HEK293 (cell line): ENCODE results near the gene CHMP1A.
A peak's percentile ranks its signal among the peaks of the same experiment; 100 is the strongest.

ENCODE experiments used
- CTCF ChIA-PET: fragments of 350-600 bp; formaldehyde crosslinking; extraction: SDS; loops from one replicate; lab custom pipeline; 2021; ENCODE audit warnings: antibody characterized with exemption; lab: Yijun Ruan, JAX
- POLR2A ChIA-PET: fragments of 300-600 bp; formaldehyde crosslinking; extraction: SDS; loops from one replicate; lab custom pipeline; 2020; ENCODE audit warnings: antibody characterized with exemption, inconsistent platforms; lab: Yijun Ruan, JAX
- H3K27ac ChIP-seq: fragments of 200-500 bp; sonication (Bioruptor generic); 2 replicates; pipeline ENCODE4 v1.5.1; 2014; ENCODE audit warnings: low read depth, low read length, control low read depth, inconsistent platforms; ENCODE audit errors: extremely low read depth
- H3K36me3 ChIP-seq, 2 experiments: fragments of 200-500 bp in 1 of 2; sonication (Bioruptor generic) in 1 of 2; 1 replicate in 1 of 2; 2 replicates in 1 of 2; pipeline ENCODE4 v1.5.1; 2014 to 2017; ENCODE audit warnings: inconsistent platforms in 2 of 2, low read length in 2 of 2; ENCODE audit not compliant: control insufficient read depth in 2 of 2, insufficient read depth in 1 of 2
- H3K4me1 ChIP-seq: fragments of 200-500 bp; sonication (Bioruptor generic); 2 replicates; pipeline ENCODE4 v1.5.1; 2014; ENCODE audit warnings: mild to moderate bottlenecking, low read length, inconsistent platforms; ENCODE audit not compliant: control insufficient read depth, insufficient read depth
- H3K4me3 ChIP-seq: 2 replicates; pipeline ENCODE4 v1.5.1; 2011; ENCODE audit warnings: low read depth, mild to moderate bottlenecking, control low read depth, low read length, moderate library complexity
- H3K9me3 ChIP-seq: fragments of 200-500 bp; sonication (Bioruptor generic); 2 replicates; pipeline ENCODE4 v1.5.1; 2014; ENCODE audit warnings: low read depth, low read length, inconsistent platforms; ENCODE audit not compliant: control insufficient read depth, insufficient read depth
- GLI4 ChIP-seq: fragments of 450-650 bp; formaldehyde crosslinking; IDR thresholded peaks from 2 replicates; pipeline ENCODE4 v1.5.1; 2016; ENCODE audit warnings: missing biosample characterization, missing genetic modification characterization
- HOXD13 ChIP-seq: sonication (generic); formaldehyde crosslinking; IDR thresholded peaks from 2 replicates; pipeline ENCODE4 v1.8.0; 2022; ENCODE audit warnings: missing genetic modification reagents, borderline replicate concordance
- KLF1 ChIP-seq: fragments of 450-650 bp; formaldehyde crosslinking; IDR thresholded peaks from 2 replicates; pipeline ENCODE4 v1.5.1; 2016; ENCODE audit warnings: missing biosample characterization, missing genetic modification characterization
- SP2 ChIP-seq: fragments of 450-650 bp; formaldehyde crosslinking; IDR thresholded peaks from 2 replicates; pipeline ENCODE4 v1.5.1; 2016; ENCODE audit warnings: missing biosample characterization, missing genetic modification characterization
- ZBTB10 ChIP-seq: fragments of 450-650 bp; formaldehyde crosslinking; IDR thresholded peaks from 2 replicates; pipeline ENCODE4 v1.5.1; 2016; ENCODE audit warnings: missing biosample characterization, missing genetic modification characterization
- ZBTB7A ChIP-seq: fragments of 450-650 bp; formaldehyde crosslinking; IDR thresholded peaks from 2 replicates; pipeline ENCODE4 v1.5.1; 2016; ENCODE audit warnings: low read depth, missing biosample characterization, missing genetic modification characterization
- ZIC2 ChIP-seq: fragments of 450-650 bp; formaldehyde crosslinking; IDR thresholded peaks from 2 replicates; pipeline ENCODE4 v1.5.1; 2016; ENCODE audit warnings: missing biosample characterization, missing genetic modification characterization
- ZNF175 ChIP-seq: fragments of 450-650 bp; formaldehyde crosslinking; IDR thresholded peaks from 2 replicates; pipeline ENCODE4 v1.5.1; 2016; ENCODE audit warnings: missing biosample characterization, missing genetic modification characterization
- ZNF280D ChIP-seq: fragments of 450-650 bp; formaldehyde crosslinking; IDR thresholded peaks from 2 replicates; pipeline ENCODE4 v1.5.1; 2016; ENCODE audit warnings: missing biosample characterization, missing genetic modification characterization
- ZNF341 ChIP-seq: fragments of 450-650 bp; formaldehyde crosslinking; IDR thresholded peaks from 2 replicates; pipeline ENCODE4; 2016; ENCODE audit warnings: low read depth, missing biosample characterization, missing genetic modification characterization
- ZNF354C ChIP-seq: fragments of 450-650 bp; formaldehyde crosslinking; IDR thresholded peaks from 2 replicates; pipeline ENCODE4 v1.5.1; 2016; ENCODE audit warnings: missing biosample characterization, missing genetic modification characterization, low read depth, borderline replicate concordance
- ZNF362 ChIP-seq: fragments of 450-650 bp; formaldehyde crosslinking; IDR thresholded peaks from 2 replicates; pipeline ENCODE4 v1.5.1; 2016; ENCODE audit warnings: missing biosample characterization, missing genetic modification characterization
- ZNF513 ChIP-seq: fragments of 450-650 bp; IDR thresholded peaks from 2 replicates; pipeline ENCODE4 v1.5.1; 2018; ENCODE audit warnings: missing biosample characterization, missing genetic modification characterization
- ZNF555 ChIP-seq: fragments of 450-650 bp; formaldehyde crosslinking; conservative IDR thresholded peaks from 2 replicates; pipeline ENCODE4 v1.5.1; 2017; ENCODE audit warnings: missing biosample characterization, mild to moderate bottlenecking, missing genetic modification characterization, inconsistent platforms
- ZNF580 ChIP-seq: fragments of 450-650 bp; formaldehyde crosslinking; IDR thresholded peaks from 2 replicates; pipeline ENCODE4 v1.5.1; 2016; ENCODE audit warnings: missing biosample characterization, missing genetic modification characterization
- ZNF692 ChIP-seq: fragments of 450-650 bp; formaldehyde crosslinking; IDR thresholded peaks from 2 replicates; pipeline ENCODE4 v1.5.1; 2016; ENCODE audit warnings: missing biosample characterization, missing genetic modification characterization
- ZNF76 ChIP-seq: fragments of 450-650 bp; formaldehyde crosslinking; IDR thresholded peaks from 2 replicates; pipeline ENCODE4; 2016; ENCODE audit warnings: low read depth, missing biosample characterization, missing genetic modification characterization, borderline replicate concordance

The CHMP1A gene

GRCh38 chr16:89639385-89639784 lies 18.1 kb downstream of the CHMP1A start:
- no peak for TF ChIP-seq ZNF513 (tag by site-specific recombination)
- TF ChIP-seq KLF1 (tag by site-specific recombination) = peak; percentile 82; the same call in 1 of the 2 replicates
- no peak for TF ChIP-seq ZNF76
- CTCF ChIA-PET = interaction anchor here (1.0 to 1.5 kb wide), 2 partner anchors 22 to 74 kb away, joined by 3 read pairs; no protein-coding TSS in a partner anchor

GRCh38 chr16:89638455-89638854 lies 19.1 kb downstream of the CHMP1A start:
- H3K4me3 ChIP-seq = no peak overlapping the region
- no peaks in the 10 kb centered on the region; a peak in 1 of 3 replicates for H3K36me3 ChIP-seq
- CTCF ChIA-PET = no interaction called here
- H3K27ac ChIP-seq = no peak overlapping the region
- H3K4me1 ChIP-seq = no peaks in the 10 kb centered on the region
- POLR2A ChIA-PET = no interaction called here
- no peaks in the 10 kb centered on the region for H3K9me3 ChIP-seq
- no peak for TF ChIP-seq HOXD13 (CRISPR knock-in tag)
- no peak for TF ChIP-seq ZNF280D (tag by site-specific recombination)
- no peak for TF ChIP-seq ZNF76
- TF ChIP-seq ZNF580 (tag by site-specific recombination) = no peak
- no peak for TF ChIP-seq ZNF354C (tag by site-specific recombination)
- TF ChIP-seq ZNF175 (tag by site-specific recombination) = no peak
- no peak for TF ChIP-seq ZBTB7A (tag by site-specific recombination)

More at GRCh38 chr16:89639385-89639784, 18.1 kb downstream of the CHMP1A start:
- H3K27ac ChIP-seq = no peak overlapping the region
- no peaks in the 10 kb centered on the region for H3K9me3 ChIP-seq
- H3K4me1 ChIP-seq = no peaks in the 10 kb centered on the region
- H3K36me3 ChIP-seq = no peaks in the 10 kb centered on the region; a peak in 1 of 3 replicates
- no peak overlapping the region for H3K4me3 ChIP-seq
- POLR2A ChIA-PET = no interaction called here

GRCh38 chr16:89637379-89637778 lies 20.1 kb downstream of the CHMP1A start:
- POLR2A ChIA-PET = no interaction called here
- CTCF ChIA-PET = no interaction called here
- TF ChIP-seq ZIC2 (tag by site-specific recombination) (no peak), SP2 (tag by site-specific recombination) (0 out of 2 replicates have a peak, but pooled peaks have one; percentile 3), ZBTB10 (tag by site-specific recombination) (no peak), ZNF341 (tag by site-specific recombination) (no peak), GLI4 (tag by site-specific recombination) (no peak), ZNF692 (tag by site-specific recombination) (no peak), ZNF362 (tag by site-specific recombination) (no peak), ZNF555 (tag by site-specific recombination) (no peak)
- H3K9me3 ChIP-seq = no peaks in the 10 kb centered on the region
- no peaks in the 10 kb centered on the region for H3K4me1 ChIP-seq
- H3K27ac ChIP-seq = no peak overlapping the region
- no peak overlapping the region for H3K4me3 ChIP-seq
- no peaks in the 10 kb centered on the region for H3K36me3 ChIP-seq
